Hepatocyte (in vitro differentiated cells): Measurements from ENCODE around the gene UAP1. TPM values are rescaled to one million over a fixed set of nuclear protein-coding genes. Genes with fewer than 3 reads are reported as not detected.

Experiments used
- DNase-seq: peaks from one replicate; pipeline ENCODE4 v3.0.0-alpha.2; 2016; ENCODE audit warnings: low spot score
- H2AFZ ChIP-seq: fragments of 200-600 bp; sonication (generic); 2 replicates; pipeline ENCODE4 v1.6.0; 2016; ENCODE audit warnings: antibody characterized with exemption, mild to moderate bottlenecking
- H3K27ac ChIP-seq: fragments of 200-600 bp; sonication (generic); 2 replicates; pipeline ENCODE4 v1.5.1; 2016; ENCODE audit warnings: mild to moderate bottlenecking
- H3K27me3 ChIP-seq: fragments of 200-600 bp; sonication (generic); 2 replicates; pipeline ENCODE4 v1.6.1; 2016
- H3K36me3 ChIP-seq: fragments of 200-600 bp; sonication (generic); replicated peaks from 2 replicates; pipeline ENCODE4 v1.5.1; 2016; ENCODE audit warnings: low read depth; ENCODE audit not compliant: insufficient read depth
- H3K4me1 ChIP-seq: fragments of 200-600 bp; sonication (generic); 2 replicates; pipeline ENCODE4 v1.5.1; 2016; ENCODE audit warnings: mild to moderate bottlenecking, moderate library complexity; ENCODE audit not compliant: insufficient read depth
- H3K4me2 ChIP-seq: fragments of 200-600 bp; sonication (generic); 2 replicates; pipeline ENCODE4 v1.6.0; 2016
- H3K4me3 ChIP-seq: fragments of 200-600 bp; sonication (generic); 2 replicates; pipeline ENCODE4 v1.5.1; 2016; ENCODE audit warnings: mild to moderate bottlenecking
- H3K79me2 ChIP-seq: fragments of 200-600 bp; sonication (generic); 2 replicates; pipeline ENCODE4 v1.6.0; 2017; ENCODE audit warnings: mild to moderate bottlenecking
- H3K9me2 ChIP-seq: fragments of 200-600 bp; sonication (generic); replicated peaks from 2 replicates; pipeline ENCODE4 v1.6.0; 2017; ENCODE audit warnings: mild to moderate bottlenecking; ENCODE audit not compliant: insufficient read depth
- H3K9me3 ChIP-seq: fragments of 200-600 bp; sonication (generic); 2 replicates; pipeline ENCODE4 v1.5.1; 2016; ENCODE audit warnings: low read depth, mild to moderate bottlenecking
- H4K20me1 ChIP-seq: fragments of 200-600 bp; sonication (generic); 2 replicates; pipeline ENCODE4 v1.6.0; 2016; ENCODE audit warnings: mild to moderate bottlenecking; ENCODE audit not compliant: insufficient read depth, poor library complexity, severe bottlenecking
- CTCF ChIP-seq: fragments of 200-600 bp; sonication (generic); IDR thresholded peaks from 2 replicates; pipeline ENCODE4 v1.5.1; 2016; ENCODE audit warnings: antibody characterized with exemption, mild to moderate bottlenecking; ENCODE audit not compliant: poor library complexity
- EZH2 ChIP-seq: fragments of 200-600 bp; sonication (generic); IDR thresholded peaks from 2 replicates; pipeline ENCODE4 v1.6.1; 2016; ENCODE audit warnings: antibody characterized with exemption, mild to moderate bottlenecking, borderline replicate concordance
- EZH2phosphoT487 ChIP-seq: fragments of 200-600 bp; sonication (generic); IDR thresholded peaks from one replicate; pipeline ENCODE4 v1.6.1; 2018; ENCODE audit warnings: antibody characterized with exemption, mild to moderate bottlenecking, low read depth, moderate library complexity; ENCODE audit not compliant: unreplicated experiment, severe bottlenecking
- WGBS: methylation state at CpG from one replicate; pipeline ENCODE4 v1.1.6; 2016; ENCODE audit warnings: low lambda C conversion rate; ENCODE audit errors: missing lambda C conversion rate; 5-methylcytosine and 5-hydroxymethylcytosine counted together
- polyA plus RNA-seq: library from polyadenylated mRNA; unstranded; fragments of >200 nt; fragmentation: Nextera tagmentation; extraction: Ambion mirVana; gene quantifications from 2 replicates; pipeline ENCODE4 v1.2.1, GENCODE V29; 2016
- total RNA-seq: library from RNA; depleted of rRNA; stranded (reverse); fragments of >200 nt; gene quantifications from 2 replicates; pipeline ENCODE4 v1.2.3, GENCODE V29; 2014

UAP1 gene
- total and polyA plus RNA-seq, 2 experiments from 2014 or later = 57.4 to 65.2 TPM

DNA sequence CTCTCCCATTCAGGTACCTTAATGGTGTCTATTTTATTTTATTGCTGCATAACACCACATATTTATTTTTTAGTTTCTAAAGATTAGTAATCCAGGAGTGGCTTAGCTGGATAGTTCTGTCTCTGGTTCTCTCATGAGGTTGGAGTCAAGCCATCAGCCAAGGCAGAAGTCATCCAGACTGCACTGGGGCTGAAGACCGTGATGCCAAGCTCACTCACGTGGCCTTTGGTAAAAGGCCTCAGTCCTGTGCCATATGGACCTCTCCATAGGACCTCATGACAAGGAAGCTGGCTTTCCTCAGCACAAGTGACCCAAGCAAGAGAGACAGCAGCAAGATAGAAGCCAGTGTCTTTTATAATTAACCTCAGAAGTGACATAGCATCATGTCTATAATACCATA, 47.8 kb downstream of the UAP1 start:
- DNase-seq = no peak

DNA sequence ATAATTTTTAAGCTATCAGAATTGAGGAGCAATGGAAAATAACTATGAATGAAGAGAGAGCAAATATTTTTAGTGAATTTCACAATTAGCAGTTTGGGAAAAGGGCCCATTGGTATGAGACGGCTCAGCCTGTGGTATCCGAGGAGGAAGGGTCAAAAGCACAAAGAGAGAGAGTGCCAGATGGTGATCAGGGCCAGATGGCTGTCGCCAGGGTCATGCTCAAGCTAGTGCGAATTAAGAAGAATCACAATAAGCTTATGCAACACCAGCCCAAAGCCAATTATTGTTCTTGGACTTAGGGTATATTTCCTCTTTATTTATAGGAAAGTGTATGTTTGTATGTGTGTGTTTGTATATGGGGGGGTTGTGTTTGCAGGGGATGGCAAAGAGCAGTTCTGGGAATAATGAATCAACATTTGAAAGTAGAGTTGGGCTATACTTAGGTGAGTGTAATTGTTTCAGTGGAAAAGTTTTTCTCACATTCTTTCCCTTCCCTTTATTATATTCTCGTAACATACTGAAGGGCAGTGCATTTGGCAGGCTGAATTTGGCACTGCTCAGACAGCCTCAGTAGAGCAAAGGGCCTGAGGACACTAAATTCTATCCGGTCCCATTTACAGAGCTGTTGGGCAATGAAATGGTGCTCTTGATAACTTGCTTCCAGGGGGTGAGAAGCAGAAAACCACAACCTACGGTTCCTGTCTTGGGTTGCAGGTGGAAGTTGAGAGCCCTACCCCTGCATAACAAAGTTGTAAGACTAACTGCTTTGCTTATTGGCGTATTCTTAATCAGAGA, 51.3 kb downstream of the UAP1 start:
- Histone ChIP-seq H3K27me3 (no peaks in the 10 kb centered on the region), H4K20me1 (no peaks in the 10 kb centered on the region), H3K9me2 (no peaks in the 10 kb centered on the region), H3K79me2 (no peaks in the 10 kb centered on the region), H3K4me1 (no peaks in the 10 kb centered on the region), H2AFZ (no peak overlapping the region), H3K9me3 (peaks cover 8% of the 10 kb centered on the region), H3K36me3 (no peaks in the 10 kb centered on the region), H3K4me2 (no peak overlapping the region), H3K4me3 (no peak overlapping the region), H3K27ac (no peak overlapping the region)
- DNase-seq = no peak
- TF ChIP-seq CTCF (no peak), EZH2 (no peak), EZH2phosphoT487 (no peak)
- 75% methylated on average over 8 of the region's 8 CpGs for WGBS

More for the DNA sequence above, 47.8 kb downstream of the UAP1 start:
- no peak overlapping the region for H3K4me3 ChIP-seq
- H2AFZ ChIP-seq = no peak overlapping the region
- H3K27ac ChIP-seq = no peak overlapping the region
- H3K9me3 ChIP-seq = no peaks in the 10 kb centered on the region
- TF ChIP-seq EZH2phosphoT487 (no peak), EZH2 (no peak), CTCF (no peak)
- H4K20me1 ChIP-seq = no peaks in the 10 kb centered on the region
- no peaks in the 10 kb centered on the region for H3K36me3 ChIP-seq
- H3K4me1 ChIP-seq = no peaks in the 10 kb centered on the region
- no peak overlapping the region for H3K4me2 ChIP-seq
- no peaks in the 10 kb centered on the region for H3K9me2 ChIP-seq
- 93% methylated on average over 2 of the region's 2 CpGs for WGBS
- no peaks in the 10 kb centered on the region for H3K79me2 ChIP-seq
- no peaks in the 10 kb centered on the region for H3K27me3 ChIP-seq

GRCh38 chr1:162616848-162617247, 55.3 kb downstream of the UAP1 start:
- no peaks in the 10 kb centered on the region for H3K36me3 ChIP-seq
- H2AFZ ChIP-seq = no peak overlapping the region
- no peak for DNase-seq
- H3K4me2 ChIP-seq = no peak overlapping the region
- H3K9me3 ChIP-seq = peaks cover 8% of the 10 kb centered on the region
- H3K79me2 ChIP-seq = no peaks in the 10 kb centered on the region
- 88% methylated on average over 1 of the region's 1 CpG for WGBS
- H3K27ac ChIP-seq = no peak overlapping the region
- H3K4me3 ChIP-seq = no peak overlapping the region
- no peaks in the 10 kb centered on the region for H3K27me3 ChIP-seq
- no peak for TF ChIP-seq EZH2
- no peak for TF ChIP-seq CTCF
- no peak for TF ChIP-seq EZH2phosphoT487
- no peaks in the 10 kb centered on the region for H3K9me2 ChIP-seq
- no peaks in the 10 kb centered on the region for H4K20me1 ChIP-seq
- no peaks in the 10 kb centered on the region for H3K4me1 ChIP-seq
